HEK293T (cell line): ENCODE results near the gene CHD3.

Source experiments
- CTCF ChIA-PET: fragments of 350-600 bp; formaldehyde crosslinking; extraction: SDS; loops from one replicate; lab custom pipeline; 2021; ENCODE audit warnings: antibody characterized with exemption, inconsistent platforms; lab: Yijun Ruan, JAX
- POLR2A ChIA-PET: fragments of 350-600 bp; formaldehyde crosslinking; extraction: SDS; loops from one replicate; lab custom pipeline; 2020; ENCODE audit warnings: antibody characterized with exemption, inconsistent platforms; lab: Yijun Ruan, JAX
- DNase-seq: peaks from one replicate; pipeline ENCODE4 v3.0.0; 2012; ENCODE audit warnings: mixed read lengths; ENCODE audit errors: extremely low spot score
- ARNT ChIP-seq: fragments of 450-650 bp; IDR thresholded peaks from 2 replicates; pipeline ENCODE4 v1.6.1; 2017; ENCODE audit warnings: mild to moderate bottlenecking
- BHLHE40 ChIP-seq: fragments of 450-650 bp; IDR thresholded peaks from 2 replicates; pipeline ENCODE4 v1.6.1; 2016; ENCODE audit warnings: mild to moderate bottlenecking, moderate library complexity, borderline replicate concordance
- CTBP1 ChIP-seq: fragments of 450-650 bp; IDR thresholded peaks from 2 replicates; pipeline ENCODE4 v1.6.1; 2016; ENCODE audit warnings: borderline replicate concordance
- ELF4 ChIP-seq: fragments of 450-650 bp; IDR thresholded peaks from 2 replicates; pipeline ENCODE4 v1.6.1; 2017; ENCODE audit warnings: antibody characterized with exemption
- FOXA1 ChIP-seq: fragments of 450-650 bp; IDR thresholded peaks from 2 replicates; pipeline ENCODE4 v1.6.1; 2016; ENCODE audit warnings: mild to moderate bottlenecking
- FOXK2 ChIP-seq: fragments of 450-650 bp; IDR thresholded peaks from 2 replicates; pipeline ENCODE4 v1.6.1; 2016; ENCODE audit warnings: mild to moderate bottlenecking
- FOXM1 ChIP-seq: fragments of 450-650 bp; IDR thresholded peaks from 2 replicates; pipeline ENCODE4 v1.6.1; 2017; ENCODE audit warnings: mild to moderate bottlenecking, borderline replicate concordance
- HDGF ChIP-seq: fragments of 450-650 bp; IDR thresholded peaks from 2 replicates; pipeline ENCODE4 v1.6.1; 2017; ENCODE audit warnings: antibody characterized with exemption, borderline replicate concordance
- L3MBTL2 ChIP-seq: fragments of 450-650 bp; conservative IDR thresholded peaks from 2 replicates; pipeline ENCODE4 v1.6.1; 2016; ENCODE audit warnings: mild to moderate bottlenecking
- LEF1 ChIP-seq: fragments of 450-650 bp; IDR thresholded peaks from 2 replicates; pipeline ENCODE4 v1.6.1; 2017; ENCODE audit warnings: mild to moderate bottlenecking, borderline replicate concordance
- NFRKB ChIP-seq: fragments of 450-650 bp; IDR thresholded peaks from 2 replicates; pipeline ENCODE4 v1.6.1; 2016; ENCODE audit warnings: mild to moderate bottlenecking, moderate library complexity
- SP1 ChIP-seq: fragments of 450-650 bp; IDR thresholded peaks from 2 replicates; pipeline ENCODE4 v1.6.1; 2017
- SUZ12 ChIP-seq: fragments of 450-650 bp; IDR thresholded peaks from 2 replicates; pipeline ENCODE4 v1.6.1; 2016; ENCODE audit warnings: mild to moderate bottlenecking
- TARDBP ChIP-seq: fragments of 450-650 bp; IDR thresholded peaks from 2 replicates; pipeline ENCODE4 v1.6.1; 2016
- ZNF384 ChIP-seq: fragments of 450-650 bp; IDR thresholded peaks from 2 replicates; pipeline ENCODE4 v1.6.1; 2016
- TF ChIP-seq, protein P1 (sequence below): fragments of 450-650 bp; IDR thresholded peaks from 2 replicates; pipeline ENCODE4 v1.6.1; 2016

Gene CHD3

DNA sequence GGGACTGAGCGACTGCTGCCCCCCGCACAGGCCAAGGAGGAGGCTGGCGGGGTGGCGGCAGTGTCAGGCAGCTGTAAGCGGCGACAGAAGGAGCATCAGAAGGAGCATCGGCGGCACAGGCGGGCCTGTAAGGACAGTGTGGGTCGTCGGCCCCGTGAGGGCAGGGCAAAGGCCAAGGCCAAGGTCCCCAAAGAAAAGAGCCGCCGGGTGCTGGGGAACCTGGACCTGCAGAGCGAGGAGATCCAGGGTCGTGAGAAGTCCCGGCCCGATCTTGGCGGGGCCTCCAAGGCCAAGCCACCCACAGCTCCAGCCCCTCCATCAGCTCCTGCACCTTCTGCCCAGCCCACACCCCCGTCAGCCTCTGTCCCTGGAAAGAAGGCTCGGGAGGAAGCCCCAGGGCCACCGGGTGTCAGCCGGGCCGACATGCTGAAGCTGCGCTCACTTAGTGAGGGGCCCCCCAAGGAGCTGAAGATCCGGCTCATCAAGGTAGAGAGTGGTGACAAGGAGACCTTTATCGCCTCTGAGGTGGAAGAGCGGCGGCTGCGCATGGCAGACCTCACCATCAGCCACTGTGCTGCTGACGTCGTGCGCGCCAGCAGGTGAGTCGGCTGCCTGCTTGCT, 39.3 kb upstream of the CHD3 start:
- POLR2A ChIA-PET = no interaction called here
- CTCF ChIA-PET = no interaction called here
- TF ChIP-seq L3MBTL2 (no peak), SP1 (no peak), FOXM1 (no peak), FOXK2 (no peak)
- DNase-seq = no peak

DNA sequence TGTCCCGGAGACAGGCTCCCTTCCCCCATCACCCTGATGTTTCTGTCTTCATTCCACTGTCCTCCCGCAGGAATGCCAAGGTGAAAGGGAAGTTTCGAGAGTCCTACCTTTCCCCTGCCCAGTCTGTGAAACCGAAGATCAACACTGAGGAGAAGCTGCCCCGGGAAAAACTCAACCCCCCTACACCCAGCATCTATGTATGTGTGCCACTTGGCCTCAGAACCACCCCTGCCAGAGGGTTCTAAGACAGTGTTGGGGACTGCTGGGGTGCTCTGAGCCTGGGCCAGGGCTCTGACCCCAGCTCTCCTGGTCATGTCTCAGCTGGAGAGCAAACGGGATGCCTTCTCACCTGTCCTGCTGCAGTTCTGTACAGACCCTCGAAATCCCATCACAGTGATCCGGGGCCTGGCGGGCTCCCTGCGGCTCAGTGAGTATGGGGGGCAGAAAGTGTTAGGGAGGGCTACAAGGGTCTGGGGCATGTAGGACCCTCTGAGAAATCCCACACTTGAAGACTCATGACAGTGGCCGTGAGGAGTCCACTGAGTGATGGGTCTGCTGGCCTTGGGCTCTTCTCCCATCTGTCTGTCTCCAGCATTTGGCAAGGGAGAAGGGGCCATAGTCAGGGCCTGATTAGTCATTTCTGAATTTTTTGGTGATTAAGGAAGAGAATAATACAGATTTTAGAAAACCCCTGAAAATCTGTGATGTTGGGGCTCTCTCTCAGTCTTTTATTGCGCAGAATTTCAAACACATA, 38.7 kb upstream of the CHD3 start:
- POLR2A ChIA-PET = interaction anchor here (1.3 to 1.5 kb wide), 2 partner anchors 15 to 163 kb away, joined by 5 read pairs; partner anchors contain the start of gene TP53
- DNase-seq = no peak
- CTCF ChIA-PET = interaction anchor here (0.8 to 1.5 kb wide), 2 partner anchors 15 to 106 kb away, joined by 4 to 5 read pairs; no protein-coding TSS in a partner anchor
- TF ChIP-seq FOXK2 (no peak), ELF4 (no peak), LEF1 (no peak), NFRKB (no peak), ZNF384 (no peak), TARDBP (no peak), FOXM1 (no peak), SUZ12 (no peak)
- TF ChIP-seq, protein P1, sequence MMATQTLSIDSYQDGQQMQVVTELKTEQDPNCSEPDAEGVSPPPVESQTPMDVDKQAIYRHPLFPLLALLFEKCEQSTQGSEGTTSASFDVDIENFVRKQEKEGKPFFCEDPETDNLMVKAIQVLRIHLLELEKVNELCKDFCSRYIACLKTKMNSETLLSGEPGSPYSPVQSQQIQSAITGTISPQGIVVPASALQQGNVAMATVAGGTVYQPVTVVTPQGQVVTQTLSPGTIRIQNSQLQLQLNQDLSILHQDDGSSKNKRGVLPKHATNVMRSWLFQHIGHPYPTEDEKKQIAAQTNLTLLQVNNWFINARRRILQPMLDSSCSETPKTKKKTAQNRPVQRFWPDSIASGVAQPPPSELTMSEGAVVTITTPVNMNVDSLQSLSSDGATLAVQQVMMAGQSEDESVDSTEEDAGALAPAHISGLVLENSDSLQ = no peak

DNA sequence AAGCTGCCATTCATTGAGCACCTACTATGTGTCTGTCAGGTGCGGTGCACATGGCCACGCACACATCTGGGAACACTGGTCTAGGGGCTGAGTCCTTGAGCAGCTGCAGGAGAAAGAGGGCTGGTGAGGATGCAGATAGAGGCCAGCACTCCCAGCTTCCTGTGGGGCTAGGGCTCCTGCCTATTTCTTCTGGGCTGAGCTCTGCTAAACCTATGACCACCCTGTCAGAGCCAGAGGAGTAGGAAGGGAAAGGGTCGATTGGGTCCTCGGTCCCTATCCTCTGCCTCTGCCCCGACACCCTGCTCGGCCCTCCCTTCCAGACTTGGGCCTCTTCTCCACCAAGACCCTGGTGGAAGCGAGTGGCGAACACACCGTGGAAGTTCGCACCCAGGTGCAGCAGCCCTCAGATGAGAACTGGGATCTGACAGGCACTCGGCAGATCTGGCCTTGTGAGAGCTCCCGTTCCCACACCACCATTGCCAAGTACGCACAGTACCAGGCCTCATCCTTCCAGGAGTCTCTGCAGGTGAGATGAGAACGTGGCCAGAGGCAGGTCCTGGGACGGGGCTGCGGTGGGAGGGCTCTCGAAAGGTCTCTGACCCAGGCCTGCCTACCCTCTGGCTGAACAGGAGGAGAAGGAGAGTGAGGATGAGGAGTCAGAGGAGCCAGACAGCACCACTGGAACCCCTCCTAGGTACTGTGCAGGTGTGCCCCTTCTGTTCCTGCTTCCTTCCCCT, 37.7 kb upstream of the CHD3 start:
- ChIA-PET POLR2A (interaction anchor here (1.3 to 1.5 kb wide), 2 partner anchors 16 to 164 kb away, joined by 5 read pairs; partner anchors contain the start of gene TP53), CTCF (interaction anchor here (0.6 to 1.5 kb wide), 4 partner anchors 16 to 107 kb away, joined by 3 to 5 read pairs (median 4); no protein-coding TSS in a partner anchor)
- no peak for TF ChIP-seq L3MBTL2
- TF ChIP-seq, protein P1 = no peak
- TF ChIP-seq FOXM1 = no peak
- no peak for TF ChIP-seq CTBP1
- TF ChIP-seq ARNT = no peak
- no peak for TF ChIP-seq SUZ12
- TF ChIP-seq BHLHE40 = no peak
- TF ChIP-seq TARDBP = no peak
- no peak for TF ChIP-seq SP1
- no peak for DNase-seq

DNA sequence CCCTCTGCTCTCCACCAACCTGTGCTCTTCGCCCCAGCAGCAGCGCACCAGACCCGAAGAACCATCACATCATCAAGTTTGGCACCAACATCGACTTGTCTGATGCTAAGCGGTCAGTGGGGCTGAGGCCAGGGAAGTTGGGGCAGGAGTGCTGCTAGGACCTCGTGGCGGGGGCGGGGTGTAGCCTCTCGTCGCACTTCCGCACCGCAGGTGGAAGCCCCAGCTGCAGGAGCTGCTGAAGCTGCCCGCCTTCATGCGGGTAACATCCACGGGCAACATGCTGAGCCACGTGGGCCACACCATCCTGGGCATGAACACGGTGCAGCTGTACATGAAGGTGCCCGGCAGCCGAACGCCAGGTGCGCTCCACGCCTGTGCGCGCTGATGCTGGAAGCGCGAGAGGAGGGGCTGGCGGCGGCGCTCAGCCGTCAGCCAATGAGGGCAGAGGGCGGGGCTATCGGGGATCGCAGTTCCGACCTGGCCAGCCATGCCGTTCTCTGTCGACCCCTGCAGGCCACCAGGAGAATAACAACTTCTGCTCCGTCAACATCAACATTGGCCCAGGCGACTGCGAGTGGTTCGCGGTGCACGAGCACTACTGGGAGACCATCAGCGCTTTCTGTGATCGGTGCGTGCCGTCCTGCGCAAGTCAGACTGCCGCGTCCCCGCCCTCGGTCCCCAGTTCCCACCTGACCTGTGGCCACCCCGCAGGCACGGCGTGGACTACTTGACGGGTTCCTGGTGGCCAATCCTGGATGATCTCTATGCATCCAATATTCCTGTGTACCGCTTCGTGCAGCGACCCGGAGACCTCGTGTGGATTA, 36.9 kb upstream of the CHD3 start:
- DNase-seq = peak; percentile 88
- TF ChIP-seq SP1 (no peak), L3MBTL2 (0 out of 2 replicates have a peak, but pooled peaks have one; percentile 6)
- ChIA-PET CTCF (interaction anchor here (1.3 to 1.5 kb wide), 2 partner anchors 17 to 26 kb away, joined by 4 read pairs; no protein-coding TSS in a partner anchor), POLR2A (interaction anchor here (1.5 kb wide), 1 partner anchor 165 kb away, joined by 5 read pairs; the partner anchor contains the start of gene TP53)

DNA sequence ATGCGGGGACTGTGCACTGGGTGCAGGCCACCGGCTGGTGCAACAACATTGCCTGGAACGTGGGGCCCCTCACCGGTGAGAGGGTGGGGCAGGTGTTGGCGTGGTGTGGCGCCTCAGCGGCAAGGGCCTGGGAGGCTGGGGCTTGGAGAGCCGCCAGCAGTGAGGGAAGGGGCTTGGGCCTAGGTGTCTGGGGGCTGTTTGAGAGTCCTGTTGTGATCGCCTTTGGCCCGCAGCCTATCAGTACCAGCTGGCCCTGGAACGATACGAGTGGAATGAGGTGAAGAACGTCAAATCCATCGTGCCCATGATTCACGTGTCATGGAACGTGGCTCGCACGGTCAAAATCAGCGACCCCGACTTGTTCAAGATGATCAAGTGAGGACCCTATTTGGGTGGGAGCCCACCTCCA, 36.3 kb upstream of the CHD3 start:
- POLR2A ChIA-PET = no interaction called here
- TF ChIP-seq FOXM1 (no peak), SP1 (no peak), ARNT (no peak), FOXK2 (no peak), BHLHE40 (no peak), ELF4 (no peak), CTBP1 (no peak), NFRKB (no peak), ZNF384 (no peak), LEF1 (no peak), FOXA1 (no peak), TARDBP (no peak), SUZ12 (no peak), L3MBTL2 (no peak), HDGF (no peak)
- TF ChIP-seq, protein P1 = no peak
- CTCF ChIA-PET = no interaction called here
- DNase-seq = no peak
